Ishikawa (cell line): ENCODE results near the gene NMRAL1.

Experiments used
- CEBPB ChIP-seq: IDR thresholded peaks from 2 replicates; pipeline ENCODE4 v1.6.1; 2012
- CREB1 ChIP-seq: IDR thresholded peaks from 2 replicates; pipeline ENCODE4 v1.6.1; 2012; ENCODE audit warnings: low read depth
- EGR1 ChIP-seq: IDR thresholded peaks from 2 replicates; pipeline ENCODE4 v1.6.1; 2012
- EP300 ChIP-seq: IDR thresholded peaks from 2 replicates; pipeline ENCODE4 v1.6.1; 2012; ENCODE audit warnings: borderline replicate concordance
- FOXM1 ChIP-seq: IDR thresholded peaks from 2 replicates; pipeline ENCODE4 v1.6.1; 2012; ENCODE audit warnings: low read depth, borderline replicate concordance
- MAX ChIP-seq: IDR thresholded peaks from 2 replicates; pipeline ENCODE4 v1.6.1; 2012
- NFIC ChIP-seq: IDR thresholded peaks from 2 replicates; pipeline ENCODE4 v1.6.1; 2012
- RAD21 ChIP-seq: IDR thresholded peaks from 2 replicates; pipeline ENCODE4 v1.6.1; 2012; ENCODE audit warnings: low read depth
- TAF1 ChIP-seq: IDR thresholded peaks from 2 replicates; pipeline ENCODE4 v1.6.1; 2012; ENCODE audit warnings: low read depth, mild to moderate bottlenecking
- TCF12 ChIP-seq: IDR thresholded peaks from 2 replicates; pipeline ENCODE4 v1.6.1; 2012; ENCODE audit warnings: low read depth
- TEAD4 ChIP-seq: IDR thresholded peaks from 2 replicates; pipeline ENCODE4 v1.6.1; 2012
- YY1 ChIP-seq: IDR thresholded peaks from 2 replicates; pipeline ENCODE4 v1.6.1; 2012; ENCODE audit warnings: low read depth
- ZBTB7A ChIP-seq: IDR thresholded peaks from 2 replicates; pipeline ENCODE4 v1.6.1; 2012; ENCODE audit warnings: low read depth
- TF ChIP-seq, protein P1 (sequence below): IDR thresholded peaks from 2 replicates; pipeline ENCODE4 v1.6.1; 2012
- TF ChIP-seq, protein P2 (sequence below): IDR thresholded peaks from 2 replicates; pipeline ENCODE4 v1.6.1; 2012; ENCODE audit warnings: low read depth, mild to moderate bottlenecking

NMRAL1 gene

DNA sequence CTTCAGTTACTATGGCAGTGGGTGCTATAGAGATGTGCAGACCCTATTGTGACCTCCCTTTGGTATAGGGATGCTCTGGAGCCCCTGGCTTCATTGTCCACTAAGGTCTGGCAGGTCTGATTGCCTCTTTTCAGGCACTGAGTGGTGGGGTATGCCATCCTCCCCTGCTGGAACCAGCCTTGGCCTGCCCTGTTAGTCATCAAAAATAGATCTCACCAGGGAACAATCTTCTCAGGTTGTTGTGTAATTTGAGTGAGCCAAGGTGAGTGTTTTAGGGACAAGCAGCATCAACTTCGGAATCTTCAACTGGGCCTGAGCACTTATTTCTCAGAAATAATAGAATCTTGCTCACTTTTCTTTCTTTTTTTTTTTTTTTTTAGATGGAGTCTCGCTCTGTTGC lies 21.3 kb upstream of the NMRAL1 start:
- TF ChIP-seq TEAD4, result no peak
- TF ChIP-seq, protein P1, sequence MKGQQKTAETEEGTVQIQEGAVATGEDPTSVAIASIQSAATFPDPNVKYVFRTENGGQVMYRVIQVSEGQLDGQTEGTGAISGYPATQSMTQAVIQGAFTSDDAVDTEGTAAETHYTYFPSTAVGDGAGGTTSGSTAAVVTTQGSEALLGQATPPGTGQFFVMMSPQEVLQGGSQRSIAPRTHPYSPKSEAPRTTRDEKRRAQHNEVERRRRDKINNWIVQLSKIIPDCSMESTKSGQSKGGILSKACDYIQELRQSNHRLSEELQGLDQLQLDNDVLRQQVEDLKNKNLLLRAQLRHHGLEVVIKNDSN, result no peak
- TF ChIP-seq FOXM1, result no peak
- TF ChIP-seq NFIC, result no peak
- no peak for TF ChIP-seq EGR1
- TF ChIP-seq EP300, result no peak
- no peak for TF ChIP-seq RAD21
- no peak for TF ChIP-seq CREB1

DNA sequence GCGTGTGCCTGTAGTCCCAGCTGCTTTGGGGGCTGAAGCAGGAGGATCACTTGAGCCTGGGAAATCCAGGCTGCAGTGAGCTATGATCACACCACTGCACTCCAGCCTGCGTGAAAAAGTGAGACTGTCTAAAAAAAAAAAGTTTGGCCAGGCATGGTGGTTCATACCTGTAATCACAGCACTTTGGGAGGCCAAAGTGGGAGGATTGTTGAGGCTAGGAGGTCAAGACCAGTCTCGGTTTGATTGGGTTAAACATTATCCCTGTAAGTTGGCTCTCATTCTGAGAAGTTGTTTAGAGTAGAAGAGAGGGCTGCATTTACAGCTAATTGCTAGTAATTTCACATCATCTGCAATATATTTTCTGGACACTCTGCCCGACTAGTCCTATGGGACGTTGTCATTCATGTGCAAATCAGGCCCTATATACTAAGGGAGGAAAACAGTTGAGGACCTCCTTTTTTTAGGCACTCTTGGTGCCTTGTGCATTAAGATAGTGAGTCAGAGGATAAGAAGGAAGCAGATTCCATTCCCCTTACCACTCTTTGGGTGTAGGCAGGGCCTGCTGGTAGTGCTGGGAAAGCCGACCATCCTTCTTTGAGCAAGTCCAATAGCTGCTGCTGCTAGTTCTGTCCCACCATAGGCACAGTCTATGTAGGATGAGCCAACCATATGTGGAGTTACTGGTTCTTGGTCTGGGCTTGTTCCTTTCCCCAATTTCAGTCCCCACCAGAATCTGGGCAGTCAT lies 20.5 kb upstream of the NMRAL1 start:
- TF ChIP-seq EP300, result no peak
- no peak for TF ChIP-seq TCF12
- TF ChIP-seq CREB1, result no peak
- no peak for TF ChIP-seq ZBTB7A
- TF ChIP-seq, protein P1, result no peak

GRCh38 chr16:4491898-4492297 lies 17.5 kb upstream of the NMRAL1 start:
- TF ChIP-seq EP300 (no peak), TEAD4 (no peak), TCF12 (no peak), YY1 (no peak), EGR1 (no peak), CEBPB (no peak), NFIC (no peak), ZBTB7A (no peak), MAX (no peak), CREB1 (no peak), FOXM1 (no peak)
- TF ChIP-seq, protein P2, sequence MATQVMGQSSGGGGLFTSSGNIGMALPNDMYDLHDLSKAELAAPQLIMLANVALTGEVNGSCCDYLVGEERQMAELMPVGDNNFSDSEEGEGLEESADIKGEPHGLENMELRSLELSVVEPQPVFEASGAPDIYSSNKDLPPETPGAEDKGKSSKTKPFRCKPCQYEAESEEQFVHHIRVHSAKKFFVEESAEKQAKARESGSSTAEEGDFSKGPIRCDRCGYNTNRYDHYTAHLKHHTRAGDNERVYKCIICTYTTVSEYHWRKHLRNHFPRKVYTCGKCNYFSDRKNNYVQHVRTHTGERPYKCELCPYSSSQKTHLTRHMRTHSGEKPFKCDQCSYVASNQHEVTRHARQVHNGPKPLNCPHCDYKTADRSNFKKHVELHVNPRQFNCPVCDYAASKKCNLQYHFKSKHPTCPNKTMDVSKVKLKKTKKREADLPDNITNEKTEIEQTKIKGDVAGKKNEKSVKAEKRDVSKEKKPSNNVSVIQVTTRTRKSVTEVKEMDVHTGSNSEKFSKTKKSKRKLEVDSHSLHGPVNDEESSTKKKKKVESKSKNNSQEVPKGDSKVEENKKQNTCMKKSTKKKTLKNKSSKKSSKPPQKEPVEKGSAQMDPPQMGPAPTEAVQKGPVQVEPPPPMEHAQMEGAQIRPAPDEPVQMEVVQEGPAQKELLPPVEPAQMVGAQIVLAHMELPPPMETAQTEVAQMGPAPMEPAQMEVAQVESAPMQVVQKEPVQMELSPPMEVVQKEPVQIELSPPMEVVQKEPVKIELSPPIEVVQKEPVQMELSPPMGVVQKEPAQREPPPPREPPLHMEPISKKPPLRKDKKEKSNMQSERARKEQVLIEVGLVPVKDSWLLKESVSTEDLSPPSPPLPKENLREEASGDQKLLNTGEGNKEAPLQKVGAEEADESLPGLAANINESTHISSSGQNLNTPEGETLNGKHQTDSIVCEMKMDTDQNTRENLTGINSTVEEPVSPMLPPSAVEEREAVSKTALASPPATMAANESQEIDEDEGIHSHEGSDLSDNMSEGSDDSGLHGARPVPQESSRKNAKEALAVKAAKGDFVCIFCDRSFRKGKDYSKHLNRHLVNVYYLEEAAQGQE, result no peak
- TF ChIP-seq, protein P1, result no peak

GRCh38 chr16:4489030-4489429 lies 14.6 kb upstream of the NMRAL1 start:
- TF ChIP-seq TCF12 (no peak), FOXM1 (no peak), MAX (no peak), CREB1 (no peak), TEAD4 (no peak), EP300 (no peak), RAD21 (no peak), NFIC (no peak), TAF1 (no peak), CEBPB (no peak), EGR1 (no peak), ZBTB7A (no peak)
- TF ChIP-seq, protein P1, result no peak
- TF ChIP-seq, protein P2, result no peak

DNA sequence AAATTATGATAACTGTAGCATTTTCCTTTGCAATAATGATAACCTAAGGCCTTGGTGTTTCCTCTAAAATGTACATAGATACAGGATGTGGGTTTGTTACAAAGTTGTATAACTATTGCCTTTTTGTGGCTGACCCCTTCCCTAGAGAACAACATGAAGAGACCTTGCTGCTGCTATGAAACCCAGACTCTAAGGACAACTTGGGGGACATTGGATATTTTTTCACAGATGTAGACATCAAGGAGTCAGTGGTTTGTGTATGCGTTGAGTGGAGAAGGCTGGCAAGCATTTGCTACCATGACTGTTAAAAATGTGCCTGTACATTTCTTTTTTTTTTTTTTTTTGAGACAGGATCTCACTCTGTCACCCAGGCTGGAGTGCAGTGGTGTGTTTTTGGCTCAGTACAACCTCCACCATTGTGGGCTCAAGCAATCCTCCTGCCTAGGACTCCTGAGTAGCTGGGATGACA lies 14.1 kb upstream of the NMRAL1 start:
- no peak for TF ChIP-seq TEAD4
- TF ChIP-seq RAD21, result no peak
- no peak for TF ChIP-seq CREB1
- TF ChIP-seq NFIC, result no peak
- TF ChIP-seq FOXM1, result no peak
- no peak for TF ChIP-seq TCF12
- TF ChIP-seq, protein P2, result no peak
- TF ChIP-seq, protein P1, result no peak
- no peak for TF ChIP-seq EGR1
- no peak for TF ChIP-seq EP300
- no peak for TF ChIP-seq ZBTB7A
- TF ChIP-seq CEBPB, result no peak
- no peak for TF ChIP-seq MAX
- no peak for TF ChIP-seq YY1
- TF ChIP-seq TAF1, result no peak
